Lower leg skin (tissue), 4 donors: ENCODE data around the gene KCNA1. TPM values are rescaled to one million over a fixed set of nuclear protein-coding genes. Genes with fewer than 3 reads are reported as not detected.

Source experiments
- DNase-seq, 2 donors: peaks; one replicate each; pipeline ENCODE4 v3.0.0-alpha.2; 2019; ENCODE audit warnings: low spot score in 2 of 2
- H3K4me3 ChIP-seq: fragments of 200-600 bp; sonication (generic); 2 replicates; pipeline ENCODE4 v1.5.1; 2017; ENCODE audit warnings: mild to moderate bottlenecking, low read depth; ENCODE audit not compliant: poor library complexity, severe bottlenecking
- POLR2A ChIP-seq, 2 donors: fragments of 450-650 bp; IDR thresholded peaks; one replicate each; pipeline ENCODE4 v1.6.1; 2016 to 2017; ENCODE audit warnings: antibody characterized with exemption in 2 of 2, mild to moderate bottlenecking in 1 of 2, moderate library complexity in 1 of 2
- WGBS, 2 donors: methylation state at CpG; one replicate each; pipeline ENCODE4 v1.1.5; 2018; 5-methylcytosine and 5-hydroxymethylcytosine counted together
- intact Hi-C: fragments of 100-400 bp; cut with DNase I; formaldehyde crosslinking; loops from one replicate; pipeline ENCODE4 v1.15.0; 2023; ENCODE audit warnings: low total_unique reads
- total RNA-seq, 4 donors: library from RNA; depleted of rRNA; stranded (reverse); fragments of >200 nt; gene quantifications; one replicate each; pipeline ENCODE4 v1.1.0, GENCODE V29; 2016
- TF ChIP-seq, protein P1 (sequence below), 3 donors: fragments of 450-650 bp; IDR thresholded peaks; one replicate each; pipeline ENCODE4 v1.5.1; 2016; ENCODE audit warnings: antibody characterized with exemption in 3 of 3, mild to moderate bottlenecking in 3 of 3, moderate library complexity in 2 of 3

The KCNA1 gene
- total RNA-seq, 4 donors from 2014 or later: 0.13 to 1.1 TPM; not detected in 2

- 72 to 74% methylated on average over 17 of the region's 17 CpGs for WGBS, 2 donors
These were observed 53.1 kb downstream of the KCNA1 start for GRCh38 chr12:4962539-4963486.

More at GRCh38 chr12:4962539-4963486, 53.1 kb downstream of the KCNA1 start:
- intact Hi-C loops: no loop called here
- peak in 1 of 2 donors; percentile 73 for DNase-seq
- H3K4me3 ChIP-seq: no peak overlapping the region
- no peak for TF ChIP-seq POLR2A (IDR thresholded peaks at IDR 0.05)
- TF ChIP-seq, protein P1, sequence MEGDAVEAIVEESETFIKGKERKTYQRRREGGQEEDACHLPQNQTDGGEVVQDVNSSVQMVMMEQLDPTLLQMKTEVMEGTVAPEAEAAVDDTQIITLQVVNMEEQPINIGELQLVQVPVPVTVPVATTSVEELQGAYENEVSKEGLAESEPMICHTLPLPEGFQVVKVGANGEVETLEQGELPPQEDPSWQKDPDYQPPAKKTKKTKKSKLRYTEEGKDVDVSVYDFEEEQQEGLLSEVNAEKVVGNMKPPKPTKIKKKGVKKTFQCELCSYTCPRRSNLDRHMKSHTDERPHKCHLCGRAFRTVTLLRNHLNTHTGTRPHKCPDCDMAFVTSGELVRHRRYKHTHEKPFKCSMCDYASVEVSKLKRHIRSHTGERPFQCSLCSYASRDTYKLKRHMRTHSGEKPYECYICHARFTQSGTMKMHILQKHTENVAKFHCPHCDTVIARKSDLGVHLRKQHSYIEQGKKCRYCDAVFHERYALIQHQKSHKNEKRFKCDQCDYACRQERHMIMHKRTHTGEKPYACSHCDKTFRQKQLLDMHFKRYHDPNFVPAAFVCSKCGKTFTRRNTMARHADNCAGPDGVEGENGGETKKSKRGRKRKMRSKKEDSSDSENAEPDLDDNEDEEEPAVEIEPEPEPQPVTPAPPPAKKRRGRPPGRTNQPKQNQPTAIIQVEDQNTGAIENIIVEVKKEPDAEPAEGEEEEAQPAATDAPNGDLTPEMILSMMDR (IDR thresholded peaks at IDR 0.05): no peak

Other genes with a start within 250 kb of the KCNA1 start
- 1 to 10 TPM in 2 of 4 donors, under 1 TPM in 2; 0.39 to 1.8 (median 0.95) TPM for gene GALNT8, start 189.5 kb upstream of the KCNA1 start, total RNA-seq
- under 1 TPM; 0.11 to 0.62 (median 0.33) TPM for gene KCNA5, start 134.0 kb downstream of the KCNA1 start, total RNA-seq